ENCODE results near the gene SLAMF7.

DNA sequence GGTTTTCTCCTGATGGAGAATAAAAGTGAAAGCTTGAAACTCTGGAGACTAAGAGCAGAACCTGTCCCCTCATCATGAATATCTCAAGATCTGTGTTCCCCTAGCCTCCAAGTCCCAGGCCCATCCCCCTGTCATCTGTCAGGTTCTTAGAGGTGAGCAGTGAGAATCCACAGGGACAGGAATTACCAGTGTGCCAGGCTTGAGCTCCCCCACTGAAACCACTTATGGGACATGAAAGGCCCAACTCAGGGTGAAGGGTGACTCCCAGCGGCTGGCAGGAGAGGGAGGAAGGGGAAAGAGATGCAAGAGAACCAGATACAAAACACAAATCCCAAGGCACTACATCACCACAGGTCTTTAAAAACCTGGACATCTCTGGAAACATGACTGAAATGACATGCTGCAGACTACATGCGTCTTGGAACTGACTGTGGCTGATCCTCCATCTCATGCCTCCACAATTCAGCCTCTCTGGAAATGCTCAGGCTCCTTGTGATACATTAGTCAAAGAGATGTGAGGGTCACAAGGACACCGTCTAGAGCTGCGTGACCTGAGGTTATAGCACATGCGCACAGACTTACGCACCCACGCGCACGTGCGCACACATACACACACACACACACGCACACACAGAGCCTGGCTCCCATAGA lies 50.1 kb downstream of the SLAMF7 start:
- TF ChIP-seq CTCF (IDR thresholded peaks at IDR 0.05): no peak
- TF ChIP-seq ZFX (IDR thresholded peaks at IDR 0.05; ENCODE audit: borderline replicate concordance): no peak

Data from 22Rv1 (cell line).